HG03460 (cell line): ENCODE data around the gene BAG2.

Experiments used
- ATAC-seq: cut with Tn5 transposase; IDR thresholded peaks from one replicate; pipeline ENCODE4 v1.9.1; 2021; ENCODE audit not compliant: unreplicated experiment

The BAG2 gene

DNA sequence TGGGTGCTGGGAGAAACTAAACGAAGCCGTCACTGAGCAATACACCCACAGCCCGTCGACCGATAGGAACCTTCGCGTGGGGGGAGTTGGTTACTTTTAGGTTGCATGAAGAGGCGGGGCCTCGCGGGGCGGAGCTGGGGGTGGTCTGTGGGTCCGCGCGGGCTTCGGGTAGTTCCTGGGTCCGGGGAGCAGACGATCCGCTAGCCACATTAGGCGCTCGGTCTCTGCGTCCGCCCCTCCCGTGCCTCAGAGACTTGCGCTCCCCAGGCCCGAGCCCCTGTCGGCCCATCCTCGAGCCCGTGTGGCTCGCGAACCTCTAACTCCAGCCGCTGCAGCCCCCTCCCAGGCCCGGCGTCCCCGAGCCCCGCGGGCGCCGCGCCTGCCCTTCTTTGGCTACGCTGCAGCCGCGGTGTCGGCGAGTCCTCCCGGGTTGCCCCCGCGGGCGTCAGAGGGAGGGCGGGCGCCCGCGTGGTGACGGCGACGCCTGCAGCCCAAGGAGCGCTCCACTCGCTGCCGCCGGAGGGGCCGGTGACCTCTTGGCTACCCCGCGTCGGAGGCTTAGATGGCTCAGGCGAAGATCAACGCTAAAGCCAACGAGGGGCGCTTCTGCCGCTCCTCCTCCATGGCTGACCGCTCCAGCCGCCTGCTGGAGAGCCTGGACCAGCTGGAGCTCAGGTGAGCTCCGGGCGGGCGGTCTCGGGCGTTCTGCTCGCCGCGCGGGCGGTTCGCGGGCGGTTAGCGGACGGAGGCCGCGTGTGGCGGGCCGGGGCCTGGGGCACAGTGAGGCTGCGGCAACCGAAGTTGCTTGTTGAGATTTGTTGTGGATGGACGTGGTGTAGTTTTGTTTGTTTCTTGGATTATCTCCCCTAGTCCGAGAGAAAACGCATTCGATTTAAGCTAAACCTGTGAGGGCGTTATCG is at the start of gene BAG2:
Gene BAG2, plus strand, starts transcription at position 191 of the 920 bp plus-strand sequence. Its CDS starts 372 bp downstream, at position 563.
- ATAC-seq = peak; percentile 89

DNA sequence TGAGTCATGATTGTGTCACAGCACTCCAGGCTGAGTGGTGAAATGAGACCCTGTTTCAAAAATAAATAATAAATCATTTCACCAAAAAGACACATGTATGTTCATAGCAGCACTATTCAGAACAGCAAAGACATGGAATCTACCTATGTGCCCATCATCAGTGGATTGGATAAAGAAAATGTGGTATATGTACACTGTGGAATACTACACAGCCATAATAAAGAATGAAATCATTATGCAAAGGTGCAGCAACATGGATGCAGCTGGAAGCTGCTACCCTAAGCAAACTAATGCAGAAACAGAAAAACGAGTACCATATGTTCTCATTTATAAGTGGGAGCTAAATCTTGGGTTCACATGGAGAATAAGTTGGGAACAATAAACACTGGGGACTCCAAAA is 49.0 kb upstream of the BAG2 start:
- no peak for ATAC-seq

DNA sequence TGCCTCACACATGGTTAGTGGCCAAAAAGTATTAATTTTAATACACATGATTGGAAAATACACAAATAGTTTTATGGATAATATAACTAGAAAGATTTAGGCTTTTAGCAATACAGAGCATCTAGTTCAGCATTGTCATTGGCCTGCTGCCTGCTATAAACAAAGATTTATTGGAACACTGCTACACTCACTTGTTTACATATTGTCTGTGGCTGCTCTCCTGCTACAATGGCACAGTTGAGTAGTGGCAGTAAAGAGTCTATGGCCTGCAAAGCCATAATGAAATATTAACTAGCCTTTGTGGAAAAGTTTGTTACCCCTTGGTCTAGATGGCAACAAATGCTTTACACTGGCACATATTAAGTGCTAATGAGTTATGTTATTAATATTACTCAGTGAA is 44.4 kb upstream of the BAG2 start:
- no peak for ATAC-seq

DNA sequence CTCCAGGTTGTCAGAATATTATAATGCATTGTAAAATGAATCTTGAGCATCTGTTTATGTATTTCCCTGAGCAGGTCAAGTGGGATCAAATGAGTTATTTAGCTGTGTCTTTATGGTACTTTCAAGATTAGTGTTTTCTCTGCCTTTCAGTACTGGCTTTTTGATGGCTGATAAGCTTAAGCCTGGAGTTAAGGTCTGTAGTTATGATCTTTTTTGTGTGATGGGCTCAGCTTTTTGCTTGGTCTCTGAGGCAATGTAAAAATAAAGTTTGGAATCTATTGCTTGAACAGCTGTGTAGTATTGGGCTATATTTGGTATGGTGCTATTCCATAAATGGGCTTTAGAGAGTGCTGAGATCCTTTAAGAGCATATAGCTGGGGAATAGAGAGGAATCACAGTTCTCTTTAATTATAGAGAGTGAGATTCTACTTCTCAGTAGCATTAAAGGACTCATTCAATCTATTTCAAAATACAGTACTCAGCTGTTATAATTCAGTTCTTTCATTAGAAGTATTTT is 41.4 kb upstream of the BAG2 start:
- no peak for ATAC-seq

DNA sequence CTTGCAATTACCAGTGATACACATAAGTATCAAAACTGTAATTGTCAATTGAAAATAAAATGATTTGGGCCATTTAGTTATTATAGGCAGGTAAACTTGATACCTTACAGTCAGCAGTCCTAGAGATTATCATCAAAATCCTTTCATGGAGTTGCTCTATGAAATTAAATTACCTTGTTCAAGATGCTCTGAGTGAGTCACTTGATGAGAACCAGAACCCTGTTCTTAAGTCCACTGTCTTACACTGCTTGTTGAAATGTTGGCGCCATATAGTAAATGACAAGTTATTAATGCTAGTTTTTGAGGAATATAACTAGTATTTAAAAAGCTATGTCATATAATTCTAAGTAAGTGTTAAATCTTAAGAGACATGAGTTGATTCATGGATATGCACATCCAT is 37.2 kb upstream of the BAG2 start:
- ATAC-seq = no peak

DNA sequence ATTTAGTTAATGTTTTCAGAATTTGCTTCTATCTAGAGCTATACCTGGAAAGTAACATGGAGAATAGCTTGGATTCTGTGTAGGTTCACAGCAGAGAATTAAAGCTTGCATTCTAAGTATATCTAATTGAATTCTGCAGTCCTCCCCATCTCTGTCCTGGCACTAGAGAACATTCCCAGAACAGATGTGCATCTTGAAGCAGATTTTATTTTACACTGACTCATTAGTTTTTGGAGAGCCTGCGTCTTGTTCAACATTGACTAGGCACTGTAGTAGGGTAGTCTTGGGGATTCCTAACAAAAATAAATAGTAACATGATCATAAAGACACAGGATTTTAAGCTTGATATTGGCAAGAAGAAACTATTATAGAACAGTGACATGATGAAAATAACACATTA is 36.2 kb upstream of the BAG2 start:
- no peak for ATAC-seq

DNA sequence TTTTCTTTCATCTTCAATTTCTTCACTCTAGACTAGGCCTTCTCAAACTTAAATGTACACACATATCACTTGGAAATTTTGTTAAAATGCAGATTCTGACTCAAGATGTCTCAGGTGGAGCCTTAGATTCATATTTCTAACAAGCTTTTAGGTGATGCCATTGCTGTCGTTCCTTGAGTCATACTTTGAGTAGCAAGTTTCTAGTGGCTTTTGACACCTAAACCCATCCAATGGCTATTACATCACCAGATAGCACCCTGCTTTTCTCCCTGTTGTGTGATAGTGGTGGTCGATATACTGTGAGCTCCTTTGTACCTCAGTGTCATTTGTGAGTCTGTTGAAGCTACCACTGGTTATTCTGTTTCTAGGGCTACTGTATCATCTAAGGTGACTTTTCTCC is 34.8 kb upstream of the BAG2 start:
- no peak for ATAC-seq

DNA sequence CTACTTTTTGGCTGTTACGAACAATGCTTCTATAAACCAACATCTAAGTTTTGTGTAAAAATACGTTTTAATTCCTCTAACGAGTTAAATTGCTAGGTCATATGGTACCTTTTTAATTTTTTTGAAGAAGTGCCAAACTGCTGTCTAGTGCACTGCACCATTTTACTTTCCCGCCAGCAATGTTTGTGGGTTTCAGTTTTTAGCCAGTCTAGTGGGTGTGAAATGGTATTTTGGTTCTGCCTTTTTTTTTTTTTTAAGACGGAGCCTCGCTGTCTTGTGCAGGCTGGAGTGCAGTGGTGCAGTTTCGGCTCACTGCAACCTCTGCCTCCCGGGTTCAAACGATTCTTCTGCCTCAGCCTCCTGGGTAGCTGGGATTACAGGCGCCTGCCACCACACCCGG is 34.1 kb upstream of the BAG2 start:
- ATAC-seq = no peak

DNA sequence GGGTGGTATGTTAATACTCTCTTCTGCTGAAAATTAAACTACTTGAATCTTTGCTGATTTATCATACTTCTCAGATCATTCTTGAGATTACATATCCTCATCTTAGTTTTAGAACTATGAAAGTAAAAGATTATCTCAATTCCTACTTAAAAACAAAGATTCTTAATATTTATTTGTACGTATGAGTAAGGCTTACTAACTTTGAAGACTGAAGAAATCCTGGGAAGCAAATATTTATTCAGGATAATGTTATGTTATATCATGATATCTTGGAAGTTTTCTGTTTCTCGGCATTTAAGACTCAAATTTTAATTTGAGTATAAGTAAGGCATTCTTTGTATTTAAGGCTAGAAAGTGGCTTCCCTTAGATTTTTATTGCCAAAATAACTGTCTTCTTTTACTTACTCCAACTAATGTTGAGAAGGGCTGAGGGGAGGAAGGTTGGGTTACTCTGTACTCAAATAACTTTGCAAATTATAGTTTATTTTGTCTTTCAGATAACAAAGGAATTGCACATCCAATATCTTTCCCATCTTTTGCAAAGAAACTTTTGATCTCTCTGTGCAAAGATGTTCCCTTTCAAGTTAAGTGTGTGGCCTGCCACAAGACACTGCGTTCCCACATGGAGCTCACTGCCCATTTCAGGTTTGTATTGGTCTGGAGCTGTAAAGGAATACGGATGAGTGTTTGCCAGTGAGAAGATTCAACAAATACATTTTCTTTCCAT is 30.5 kb upstream of the BAG2 start:
- no peak for ATAC-seq

DNA sequence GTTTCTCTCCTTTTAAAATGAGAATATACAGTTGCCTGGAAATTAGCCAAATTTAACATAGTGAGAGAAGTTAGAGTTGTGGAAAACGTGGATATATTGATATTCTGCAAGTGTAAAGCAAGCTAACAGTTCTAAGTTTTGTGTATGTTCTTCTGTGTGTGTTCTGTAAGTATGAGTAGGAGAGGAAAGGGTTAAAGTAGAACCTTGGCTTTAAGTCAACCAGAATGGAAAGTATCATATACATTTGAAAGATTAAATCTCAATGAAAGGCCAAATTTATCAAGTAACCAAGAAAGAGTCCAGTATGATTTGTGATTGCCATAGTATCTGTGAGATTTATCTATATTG is 30.0 kb upstream of the BAG2 start:
- no peak for ATAC-seq

DNA sequence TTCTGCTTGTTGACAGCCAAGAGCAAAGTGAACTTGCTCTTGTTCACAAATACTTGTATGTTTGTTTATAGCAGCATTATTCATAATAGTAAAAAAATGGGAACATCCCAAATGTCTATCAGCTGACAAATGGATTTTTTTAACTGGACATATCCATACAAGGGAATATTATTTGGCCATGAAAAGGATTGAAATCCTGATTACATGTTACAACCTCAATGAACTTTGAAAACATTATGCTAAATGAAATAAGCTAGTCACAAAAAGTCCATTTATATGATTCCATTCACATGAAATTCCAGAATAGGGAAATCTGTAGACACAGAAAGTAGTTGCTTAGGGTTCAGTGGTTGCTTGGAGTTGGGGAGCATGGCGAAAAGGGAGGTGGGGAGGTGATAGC is 28.4 kb upstream of the BAG2 start:
- no peak for ATAC-seq

DNA sequence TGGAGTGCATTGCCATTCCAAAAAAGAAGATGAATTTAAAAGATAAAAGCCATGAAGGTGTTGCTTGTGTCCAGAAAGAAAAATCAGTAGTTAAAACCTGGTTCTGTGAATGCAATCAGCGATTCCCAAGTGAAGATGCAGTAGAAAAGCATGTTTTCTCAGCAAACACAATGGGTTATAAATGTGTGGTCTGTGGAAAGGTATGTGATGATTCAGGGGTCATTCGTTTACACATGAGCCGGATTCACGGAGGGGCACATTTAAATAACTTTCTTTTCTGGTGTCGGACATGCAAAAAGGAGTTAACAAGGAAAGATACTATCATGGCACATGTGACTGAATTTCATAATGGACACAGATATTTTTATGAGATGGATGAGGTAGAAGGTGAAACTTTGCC is 24.7 kb upstream of the BAG2 start:
- no peak for ATAC-seq

DNA sequence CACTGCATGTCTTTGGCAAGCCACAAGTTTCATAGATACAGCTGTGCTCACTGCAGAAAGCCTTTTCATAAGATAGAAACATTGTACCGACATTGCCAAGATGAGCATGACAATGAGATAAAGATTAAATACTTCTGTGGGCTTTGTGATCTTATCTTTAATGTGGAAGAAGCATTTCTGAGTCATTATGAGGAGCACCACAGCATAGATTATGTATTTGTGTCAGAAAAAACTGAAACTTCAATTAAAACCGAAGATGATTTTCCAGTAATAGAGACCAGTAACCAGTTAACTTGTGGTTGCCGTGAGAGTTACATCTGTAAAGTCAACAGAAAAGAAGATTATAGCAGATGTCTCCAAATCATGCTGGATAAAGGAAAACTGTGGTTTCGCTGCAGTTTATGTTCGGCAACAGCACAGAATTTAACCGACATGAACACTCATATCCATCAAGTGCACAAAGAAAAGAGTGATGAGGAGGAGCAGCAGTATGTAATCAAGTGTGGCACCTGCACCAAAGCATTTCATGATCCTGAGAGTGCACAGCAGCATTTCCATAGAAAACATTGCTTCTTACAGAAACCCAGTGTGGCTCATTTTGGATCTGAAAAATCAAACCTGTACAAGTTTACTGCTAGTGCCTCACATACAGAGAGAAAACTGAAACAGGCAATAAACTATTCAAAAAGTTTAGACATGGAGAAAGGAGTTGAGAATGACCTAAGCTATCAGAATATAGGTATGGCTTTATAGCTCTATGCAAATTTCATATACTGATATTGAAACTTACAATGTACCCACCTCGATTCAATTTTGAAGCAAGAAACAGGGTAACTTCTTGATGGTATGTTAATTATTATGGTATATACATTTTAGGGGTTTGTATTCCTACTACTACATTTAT is 23.9 kb upstream of the BAG2 start:
- no peak for ATAC-seq

DNA sequence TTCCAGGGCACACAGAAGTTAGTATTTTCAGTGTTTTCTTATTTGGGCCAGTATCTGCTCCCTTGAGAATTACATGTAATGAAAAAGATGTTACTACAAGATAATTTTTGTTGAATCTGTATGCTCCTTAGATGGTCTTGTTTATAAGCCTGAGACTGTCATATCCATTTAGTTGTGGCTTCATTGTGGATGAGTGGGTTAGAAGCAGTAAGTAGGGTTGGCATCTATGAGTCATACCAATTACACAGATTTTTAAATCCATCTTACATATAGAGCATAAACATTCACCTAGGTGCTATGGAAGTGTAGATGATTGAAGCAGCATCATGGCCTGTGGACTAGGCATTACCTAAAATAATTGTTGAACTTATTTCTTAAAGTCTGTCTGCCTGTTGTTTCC is 13.5 kb upstream of the BAG2 start:
- no peak for ATAC-seq

DNA sequence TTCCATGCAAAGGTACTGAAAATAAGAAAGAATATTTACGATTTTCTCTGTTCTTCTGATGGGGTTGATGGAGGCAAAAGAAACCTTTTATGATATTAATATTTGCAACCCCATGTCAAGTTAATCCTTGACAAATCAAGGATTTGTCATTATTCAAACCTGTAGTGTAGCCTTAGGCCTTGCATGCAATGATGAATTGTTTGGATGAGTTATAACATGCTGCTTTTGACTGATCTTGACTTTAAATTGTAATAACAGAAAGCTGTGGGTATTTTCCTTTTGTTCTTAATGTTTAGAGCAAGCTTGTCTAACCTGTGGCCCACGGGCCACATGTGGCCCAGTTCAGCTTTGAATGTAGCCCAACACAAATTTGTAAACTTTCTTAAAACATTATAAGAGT is 13.0 kb upstream of the BAG2 start:
- no peak for ATAC-seq

DNA sequence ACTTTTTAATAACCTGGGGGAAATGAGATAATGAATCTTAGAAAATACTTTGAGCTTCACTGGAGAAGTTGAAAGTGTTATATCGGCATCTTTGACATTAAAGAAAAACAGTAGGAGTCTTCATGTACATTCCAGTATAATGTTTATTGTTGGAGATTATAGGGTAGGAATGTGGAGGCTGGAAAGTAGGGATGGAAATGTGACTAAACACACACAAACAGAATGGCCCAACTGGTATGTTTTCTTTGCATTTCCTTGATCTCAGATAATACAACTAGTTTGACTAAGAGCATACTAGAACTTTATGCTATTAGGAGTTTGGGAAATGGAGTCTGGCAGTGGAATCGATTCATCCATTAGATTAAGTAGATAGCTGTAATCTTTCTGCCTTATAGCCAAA is 10.1 kb upstream of the BAG2 start:
- no peak for ATAC-seq

DNA sequence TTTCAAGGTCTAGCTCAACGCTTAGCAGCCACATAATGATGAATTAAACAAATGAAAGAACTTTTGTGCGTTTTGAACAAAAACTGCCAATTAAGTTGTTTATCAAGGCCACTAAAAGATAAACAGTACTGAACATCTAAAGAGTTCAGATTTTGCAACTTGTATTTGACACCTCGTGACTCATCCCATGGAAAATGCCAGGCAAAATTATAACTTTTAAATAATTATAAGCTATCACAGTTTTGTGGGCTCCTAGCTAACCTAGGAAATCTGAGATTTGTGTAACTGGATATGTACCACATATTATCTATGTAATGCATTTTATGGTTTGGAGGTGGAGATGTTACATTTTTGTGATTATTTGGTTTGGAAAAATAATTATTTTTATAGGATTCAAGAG is 9.6 kb upstream of the BAG2 start:
- ATAC-seq = no peak

DNA sequence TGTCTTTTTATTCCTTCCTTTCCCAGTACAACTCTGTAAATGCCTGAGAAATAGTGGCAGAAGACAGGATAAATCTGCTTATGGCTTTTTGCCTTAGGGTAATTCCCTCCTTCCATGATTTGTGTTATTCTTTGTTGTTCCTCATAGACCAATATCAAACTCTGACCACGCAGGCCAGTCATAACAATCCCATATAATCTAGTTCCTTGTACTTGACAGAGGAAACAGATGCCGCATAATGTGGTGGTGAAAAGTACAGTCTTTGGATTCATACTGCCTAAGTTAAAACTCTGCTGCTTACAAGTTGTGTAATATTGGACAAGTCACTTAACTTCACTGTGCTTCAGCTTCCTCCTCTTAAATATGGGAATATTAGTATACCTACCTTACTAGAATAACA is 8.2 kb upstream of the BAG2 start:
- ATAC-seq = no peak

DNA sequence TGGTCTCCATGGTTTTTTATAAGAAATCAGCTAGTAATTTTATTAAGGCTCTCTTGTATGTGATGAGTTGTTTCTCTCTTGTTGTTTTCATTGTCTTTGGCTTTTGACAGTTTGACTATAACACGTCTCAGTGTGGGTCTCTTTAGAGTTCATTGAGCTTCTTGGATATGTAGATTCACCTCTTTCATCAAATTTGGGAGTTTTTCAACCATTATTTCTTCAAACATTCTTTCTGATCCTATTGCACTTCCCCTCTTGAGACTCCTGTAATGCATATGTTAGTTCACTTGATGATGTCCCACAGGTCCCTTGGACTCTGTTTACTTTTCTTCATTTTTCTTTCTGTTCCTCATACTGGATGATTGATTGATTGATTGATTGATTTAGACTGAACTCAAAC is 7.0 kb upstream of the BAG2 start:
- ATAC-seq = no peak

DNA sequence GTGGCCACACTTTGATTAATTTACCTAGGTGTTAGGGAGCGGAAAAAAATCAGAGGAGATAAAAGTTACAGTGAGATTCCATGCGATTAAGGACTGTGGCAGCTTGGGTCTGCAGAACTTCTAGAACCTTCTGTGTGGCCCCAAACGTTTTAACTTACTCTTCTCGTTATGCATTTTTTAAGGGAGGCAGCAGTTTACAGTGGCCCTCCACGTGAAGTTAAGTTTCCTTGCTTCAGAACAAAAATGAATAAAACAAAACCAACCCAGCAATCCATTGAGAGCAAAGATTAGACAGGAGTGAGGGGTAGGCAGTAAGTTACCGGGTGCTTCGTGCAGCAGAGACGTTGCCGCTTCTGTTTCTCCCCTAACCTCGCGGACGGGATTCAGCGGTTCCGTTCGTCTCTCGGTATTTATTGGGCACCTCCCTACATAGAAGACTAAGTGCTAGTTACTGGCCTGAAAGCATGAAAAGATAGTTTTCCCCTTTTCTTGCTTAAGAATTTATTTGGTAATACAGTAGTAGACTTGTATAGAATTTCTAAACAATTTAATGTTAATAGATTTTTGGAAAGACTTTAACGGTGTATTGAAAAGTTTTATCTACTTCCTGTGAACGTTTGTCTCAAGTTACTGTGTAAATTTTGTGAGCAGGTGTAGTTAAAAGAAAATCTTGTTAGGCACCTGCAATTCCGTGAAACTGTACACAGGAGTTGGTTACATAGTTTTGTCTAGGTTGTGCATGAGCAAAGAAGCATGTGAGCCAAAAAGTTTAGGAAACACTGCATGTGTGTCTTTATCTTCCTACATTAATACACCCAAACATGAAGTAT is 1.1 kb downstream of the BAG2 start:
- no peak for ATAC-seq
